K562 (cell line): Measurements from ENCODE around the gene SLC6A9. TPM values are rescaled to one million over a fixed set of nuclear protein-coding genes. Genes with fewer than 3 reads are reported as not detected.

Source experiments
- CBFA2T2 ChIP-seq: fragments of 450-650 bp; conservative IDR thresholded peaks from 2 replicates; pipeline ENCODE4 v1.6.1; 2017; ENCODE audit warnings: mild to moderate bottlenecking
- CEBPB ChIP-seq: fragments of 450-650 bp; IDR thresholded peaks from 2 replicates; pipeline ENCODE4 v1.6.1; 2016; ENCODE audit warnings: missing genetic modification characterization, missing compliant biosample characterization
- ETV5 ChIP-seq: sonication (generic); formaldehyde crosslinking; IDR thresholded peaks from 2 replicates; pipeline ENCODE4 v1.4.0; 2020; ENCODE audit warnings: low read depth, mild to moderate bottlenecking, missing genetic modification reagents
- FOS ChIP-seq: IDR thresholded peaks from 3 replicates; pipeline ENCODE4 v1.6.1; 2011; ENCODE audit not compliant: insufficient read length; ENCODE audit errors: extremely low read depth
- KDM4B ChIP-seq, 2 experiments: fragments of 450-650 bp in 1 of 2; sonication (generic) in 1 of 2; IDR thresholded peaks; 2 replicates each; pipeline ENCODE4 v1.6.1; 2016 to 2017; ENCODE audit warnings: borderline replicate concordance in 2 of 2, antibody characterized with exemption in 1 of 2, low read depth in 1 of 2, mild to moderate bottlenecking in 1 of 2
- MGA ChIP-seq: fragments of 450-650 bp; IDR thresholded peaks from 2 replicates; pipeline ENCODE4 v1.6.1; 2016; ENCODE audit warnings: mild to moderate bottlenecking, moderate library complexity
- MXI1 ChIP-seq: IDR thresholded peaks from 2 replicates; pipeline ENCODE4 v1.6.1; 2011; ENCODE audit warnings: low read depth, mild to moderate bottlenecking, improper control_type of control experiment, low read length
- NCOA6 ChIP-seq: fragments of 450-650 bp; IDR thresholded peaks from 2 replicates; pipeline ENCODE4 v1.6.1; 2017; ENCODE audit warnings: mild to moderate bottlenecking
- NFE2 ChIP-seq: IDR thresholded peaks from 2 replicates; pipeline ENCODE4 v1.6.1; 2014; ENCODE audit warnings: antibody characterized with exemption, low read depth
- NFIX ChIP-seq: fragments of 250-450 bp; sonication (Bioruptor Pico); IDR thresholded peaks from 2 replicates; pipeline ENCODE4 v1.4.0; 2020; ENCODE audit warnings: low read depth, mild to moderate bottlenecking, moderate library complexity
- POLR2G ChIP-seq: fragments of 200-400 bp; formaldehyde crosslinking; IDR thresholded peaks from 2 replicates; pipeline ENCODE4 v1.6.1; 2017; ENCODE audit warnings: low read depth, mild to moderate bottlenecking, antibody characterized with exemption, low read length, moderate library complexity
- RBBP5 ChIP-seq: fragments of 200-600 bp; sonication (generic); IDR thresholded peaks from 2 replicates; pipeline ENCODE4 v1.6.1; 2012; ENCODE audit warnings: borderline replicate concordance, mild to moderate bottlenecking, low read length, control low read depth, inconsistent platforms; ENCODE audit not compliant: insufficient read depth, poor library complexity, severe bottlenecking
- SREBF2 ChIP-seq: sonication (generic); formaldehyde crosslinking; IDR thresholded peaks from 2 replicates; pipeline ENCODE4 v1.4.0; 2020; ENCODE audit warnings: mild to moderate bottlenecking, missing genetic modification reagents
- TRIM28 ChIP-seq: fragments of 450-650 bp; IDR thresholded peaks from 2 replicates; pipeline ENCODE4 v1.6.1; 2017
- ZNF124 ChIP-seq: sonication (generic); formaldehyde crosslinking; IDR thresholded peaks from 2 replicates; pipeline ENCODE4 v1.8.1; 2022; ENCODE audit warnings: missing genetic modification reagents
- ZNF134 ChIP-seq: fragments of 250-450 bp; sonication (Bioruptor Pico); conservative IDR thresholded peaks from 2 replicates; pipeline ENCODE4 v1.4.0; 2020
- ZNF347 ChIP-seq: fragments of 450-650 bp; formaldehyde crosslinking; IDR thresholded peaks from 2 replicates; pipeline ENCODE4 v1.4.0; 2020; ENCODE audit warnings: low read depth, mild to moderate bottlenecking, moderate library complexity
- ZNF589 ChIP-seq: fragments of 200-800 bp; sonication (Bioruptor generic); IDR thresholded peaks from 2 replicates; pipeline ENCODE4 v1.6.1; 2016; ENCODE audit warnings: low read depth, missing genetic modification characterization, missing compliant biosample characterization
- ZNF717 ChIP-seq: fragments of 250-450 bp; sonication (Bioruptor Pico); IDR thresholded peaks from 2 replicates; pipeline ENCODE4 v1.5.0; 2021
- polyA plus RNA-seq, 8 experiments: library from polyadenylated mRNA; depleted of rRNA in 4 of 8; stranded (reverse) in 5 of 8; unstranded in 3 of 8; fragments of >200 nt; fragmentation: Nextera tagmentation in 2 of 8; fragmentation: Illumina TruSeq in 1 of 8; extraction: Ambion mirVana in 2 of 8; extraction: Trizol in 1 of 8; gene quantifications; 2 replicates each; pipeline versions ENCODE4 v1.2.1 to v1.2.3, GENCODE V29; 2011 to 2014; ENCODE audit warnings: inconsistent platforms in 1 of 8, missing spikeins in 1 of 8
- total RNA-seq, 7 experiments: library from RNA; depleted of rRNA in 6 of 7; stranded (reverse); fragments of >200 nt in 6 of 7; fragmentation: Illumina TruSeq in 2 of 7; extraction: Trizol in 2 of 7; gene quantifications; 2 replicates each; pipeline versions ENCODE4 v1.2.1 to v1.2.3, GENCODE V29; 2011 to 2021; ENCODE audit warnings: low replicate concordance in 1 of 7

The SLC6A9 gene
- total and polyA plus RNA-seq, 9 of the 15 experiments (the other 6 are each of a cell fraction or from before 2014, with no cell fraction given), result 0.17 to 18.7 (median 2.9) TPM

- TF ChIP-seq NFE2, result no peak
- no peak for TF ChIP-seq ETV5 (CRISPR knock-in tag)
- no peak for TF ChIP-seq CEBPB
- TF ChIP-seq ZNF589 (CRISPR knock-in tag), result no peak
- no peak for TF ChIP-seq NCOA6
- peak; percentile 13 for TF ChIP-seq RBBP5
- no peak for TF ChIP-seq KDM4B (IDR thresholded peaks at IDR 0.05; ENCODE audit: borderline replicate concordance in 2 of 2, low read depth in 1 of 2)
- TF ChIP-seq NFIX (CRISPR knock-in tag), result no peak
- peak; percentile 91 for TF ChIP-seq MXI1
- 0 out of 2 replicates have a peak, but pooled peaks have one; percentile 11 for TF ChIP-seq CBFA2T2
- no peak for TF ChIP-seq ZNF347 (CRISPR knock-in tag)
- TF ChIP-seq ZNF124, result no peak
- TF ChIP-seq POLR2G, result 0 out of 2 replicates have a peak, but pooled peaks have one; percentile 13
- TF ChIP-seq TRIM28, result no peak
- no peak for TF ChIP-seq ZNF134 (CRISPR knock-in tag)
- TF ChIP-seq MGA, result peak; percentile 92
- TF ChIP-seq ZNF717, result no peak
- no peak for TF ChIP-seq FOS
- 0 out of 2 replicates have a peak, but pooled peaks have one; percentile 83 for TF ChIP-seq SREBF2 (CRISPR knock-in tag)
Measured at GRCh38 chr1:43979528-43980254, 51.6 kb downstream of the SLC6A9 start (continued).
